ENCODE measurements around the gene RCN1. TPM values are rescaled to one million over a fixed set of nuclear protein-coding genes. Genes with fewer than 3 reads are reported as not detected.

Gene RCN1
- total RNA-seq, 1 donor from 2014 or later: 246 TPM

DNA sequence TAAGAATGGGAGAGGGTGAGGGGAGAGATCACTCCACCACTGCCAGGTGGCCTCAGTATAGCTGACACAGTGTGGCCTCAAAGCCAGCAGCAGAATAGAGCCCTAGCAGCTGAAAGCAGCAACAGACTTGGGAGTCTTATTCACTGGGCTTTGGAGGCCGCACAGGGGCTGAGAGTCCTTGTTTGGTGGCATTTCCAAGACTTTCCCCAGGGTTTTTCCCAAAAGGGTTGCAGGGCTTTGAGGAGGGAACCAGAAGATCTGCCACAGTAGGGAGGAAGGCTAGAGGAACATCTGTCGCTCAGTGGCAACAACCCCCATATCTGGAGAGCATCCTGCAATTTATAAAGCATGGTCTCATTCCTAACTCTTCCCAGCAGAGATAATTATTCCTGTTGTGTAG is 35.0 kb upstream of the RCN1 start:
- H3F3A ChIP-seq (ENCODE audit: low read depth): no peaks in the 10 kb centered on the region
- TF ChIP-seq, protein P1, sequence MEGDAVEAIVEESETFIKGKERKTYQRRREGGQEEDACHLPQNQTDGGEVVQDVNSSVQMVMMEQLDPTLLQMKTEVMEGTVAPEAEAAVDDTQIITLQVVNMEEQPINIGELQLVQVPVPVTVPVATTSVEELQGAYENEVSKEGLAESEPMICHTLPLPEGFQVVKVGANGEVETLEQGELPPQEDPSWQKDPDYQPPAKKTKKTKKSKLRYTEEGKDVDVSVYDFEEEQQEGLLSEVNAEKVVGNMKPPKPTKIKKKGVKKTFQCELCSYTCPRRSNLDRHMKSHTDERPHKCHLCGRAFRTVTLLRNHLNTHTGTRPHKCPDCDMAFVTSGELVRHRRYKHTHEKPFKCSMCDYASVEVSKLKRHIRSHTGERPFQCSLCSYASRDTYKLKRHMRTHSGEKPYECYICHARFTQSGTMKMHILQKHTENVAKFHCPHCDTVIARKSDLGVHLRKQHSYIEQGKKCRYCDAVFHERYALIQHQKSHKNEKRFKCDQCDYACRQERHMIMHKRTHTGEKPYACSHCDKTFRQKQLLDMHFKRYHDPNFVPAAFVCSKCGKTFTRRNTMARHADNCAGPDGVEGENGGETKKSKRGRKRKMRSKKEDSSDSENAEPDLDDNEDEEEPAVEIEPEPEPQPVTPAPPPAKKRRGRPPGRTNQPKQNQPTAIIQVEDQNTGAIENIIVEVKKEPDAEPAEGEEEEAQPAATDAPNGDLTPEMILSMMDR (IDR thresholded peaks at IDR 0.05): no peak
- TF ChIP-seq EZH2phosphoT487 (IDR thresholded peaks at IDR 0.05): no peak
- TF ChIP-seq EZH2 (IDR thresholded peaks at IDR 0.05): no peak
- Mint-ChIP-seq H3K9me3 (no peaks in the 10 kb centered on the region), H3K27ac (no peak overlapping the region), H3K4me1 (peaks cover 13% of the 10 kb centered on the region), H3K27me3 (ENCODE audit: insufficient read depth, low read depth) (peaks cover 10% of the 10 kb centered on the region), H3K36me3 (no peaks in the 10 kb centered on the region), H3K4me3 (no peak overlapping the region)
- H3K4me2 ChIP-seq: no peak overlapping the region
- no peaks in the 10 kb centered on the region for H3K36me3 ChIP-seq
- H4K20me1 ChIP-seq (ENCODE audit: low read depth): no peaks in the 10 kb centered on the region
- no peaks in the 10 kb centered on the region for H3K27me3 ChIP-seq
- no peaks in the 10 kb centered on the region for H3K79me2 ChIP-seq (ENCODE audit: low read depth)
- no peak overlapping the region for H3K9ac ChIP-seq
- no peak overlapping the region for H3K4me3 ChIP-seq
- no peak overlapping the region for H3K27ac ChIP-seq
- H2AFZ ChIP-seq (replicated peaks): no peak overlapping the region
- no peak for DNase-seq (ENCODE audit: low spot score)
- H3K4me1 ChIP-seq: peaks cover 8% of the 10 kb centered on the region
- no peaks in the 10 kb centered on the region for H3K9me3 ChIP-seq (ENCODE audit: low read depth)

DNA sequence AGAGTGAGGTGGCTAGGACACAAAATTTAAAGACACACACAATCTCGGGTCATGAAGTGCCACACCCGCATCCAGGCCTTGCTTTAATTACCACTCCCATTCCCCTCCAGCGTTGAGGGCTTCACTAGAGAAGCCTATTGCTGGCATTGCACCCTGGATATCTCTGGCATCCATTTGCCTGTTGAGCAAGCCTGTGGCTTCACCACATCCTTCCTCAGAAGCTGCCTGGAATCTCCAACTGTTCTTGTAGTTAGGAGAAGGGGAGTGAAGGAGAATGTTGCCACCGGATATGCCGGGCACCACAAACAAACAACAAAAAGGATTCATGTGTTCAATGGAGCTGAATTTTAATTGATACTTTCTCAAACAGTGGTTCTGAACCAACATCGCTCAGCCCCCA is 34.4 kb upstream of the RCN1 start:
- Histone ChIP-seq H3K9ac (no peak overlapping the region), H3K4me2 (no peak overlapping the region), H2AFZ (replicated peaks) (no peak overlapping the region), H3K79me2 (ENCODE audit: low read depth) (no peaks in the 10 kb centered on the region), H3K27me3 (no peaks in the 10 kb centered on the region), H3K4me1 (peaks cover 8% of the 10 kb centered on the region), H3K9me3 (ENCODE audit: low read depth) (no peaks in the 10 kb centered on the region), H3K27ac (no peak overlapping the region), H3K36me3 (no peaks in the 10 kb centered on the region), H3K4me3 (no peak overlapping the region), H4K20me1 (ENCODE audit: low read depth) (no peaks in the 10 kb centered on the region), H3F3A (ENCODE audit: low read depth) (no peaks in the 10 kb centered on the region)
- Mint-ChIP-seq H3K27ac (no peak overlapping the region), H3K4me1 (peaks cover 13% of the 10 kb centered on the region), H3K9me3 (no peaks in the 10 kb centered on the region), H3K36me3 (no peaks in the 10 kb centered on the region), H3K27me3 (ENCODE audit: insufficient read depth, low read depth) (peaks cover 10% of the 10 kb centered on the region), H3K4me3 (no peak overlapping the region)
- TF ChIP-seq EZH2 (IDR thresholded peaks at IDR 0.05): no peak
- no peak for TF ChIP-seq EZH2phosphoT487 (IDR thresholded peaks at IDR 0.05)
- TF ChIP-seq, protein P1 (IDR thresholded peaks at IDR 0.05): no peak
- DNase-seq (ENCODE audit: low spot score): no peak

GRCh38 chr11:32059686-32060462 is 31.0 kb upstream of the RCN1 start:
- no peaks in the 10 kb centered on the region for H3K36me3 Mint-ChIP-seq
- Histone ChIP-seq H3K9ac (no peak overlapping the region), H3K4me3 (no peak overlapping the region), H4K20me1 (ENCODE audit: low read depth) (no peaks in the 10 kb centered on the region), H3K4me2 (no peak overlapping the region), H3K9me3 (ENCODE audit: low read depth) (no peaks in the 10 kb centered on the region), H2AFZ (replicated peaks) (no peak overlapping the region), H3K27me3 (no peaks in the 10 kb centered on the region), H3K4me1 (no peaks in the 10 kb centered on the region), H3K36me3 (no peaks in the 10 kb centered on the region), H3F3A (ENCODE audit: low read depth) (no peaks in the 10 kb centered on the region), H3K27ac (no peak overlapping the region), H3K79me2 (ENCODE audit: low read depth) (no peaks in the 10 kb centered on the region)
- no peak overlapping the region for H3K27ac Mint-ChIP-seq
- peaks cover 7% of the 10 kb centered on the region for H3K27me3 Mint-ChIP-seq (ENCODE audit: insufficient read depth, low read depth)
- H3K9me3 Mint-ChIP-seq: no peaks in the 10 kb centered on the region
- DNase-seq (ENCODE audit: low spot score): no peak
- peaks cover 6% of the 10 kb centered on the region for H3K4me1 Mint-ChIP-seq
- no peak overlapping the region for H3K4me3 Mint-ChIP-seq
- TF ChIP-seq, protein P1 (IDR thresholded peaks at IDR 0.05): no peak
- no peak for TF ChIP-seq EZH2 (IDR thresholded peaks at IDR 0.05)
- no peak for TF ChIP-seq EZH2phosphoT487 (IDR thresholded peaks at IDR 0.05)

Measured in neural progenitor cell (in vitro differentiated cells).